DMS79 (cell line): Measurements from ENCODE around the gene GHR.

Experiments
- DNase-seq: peaks from one replicate; lab custom pipeline; 2025; lab: John Stamatoyannopoulos, UW

GHR gene

GRCh38 chr5:42462083-42462482 is 38.8 kb downstream of the GHR start:
- DNase-seq: no peak

DNA sequence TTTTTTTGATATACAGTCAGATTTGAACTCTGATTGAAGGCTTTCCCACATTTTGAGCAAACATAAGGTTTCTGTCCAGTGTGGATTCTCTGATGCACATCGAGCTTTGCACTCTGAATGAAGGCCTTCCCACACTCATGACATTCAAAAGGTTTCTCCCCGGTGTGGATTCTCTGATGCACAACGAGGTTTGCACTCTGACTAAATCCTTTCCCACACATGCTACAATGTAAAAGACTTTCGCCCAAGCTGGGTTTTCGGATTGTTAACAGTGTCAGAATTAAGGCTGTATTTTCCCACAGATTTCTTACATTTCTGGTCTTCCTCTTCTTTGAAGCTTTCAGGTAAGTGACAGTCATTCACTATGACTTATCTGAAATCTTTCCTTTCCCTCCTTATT is 44.3 kb downstream of the GHR start:
- no peak for DNase-seq

DNA sequence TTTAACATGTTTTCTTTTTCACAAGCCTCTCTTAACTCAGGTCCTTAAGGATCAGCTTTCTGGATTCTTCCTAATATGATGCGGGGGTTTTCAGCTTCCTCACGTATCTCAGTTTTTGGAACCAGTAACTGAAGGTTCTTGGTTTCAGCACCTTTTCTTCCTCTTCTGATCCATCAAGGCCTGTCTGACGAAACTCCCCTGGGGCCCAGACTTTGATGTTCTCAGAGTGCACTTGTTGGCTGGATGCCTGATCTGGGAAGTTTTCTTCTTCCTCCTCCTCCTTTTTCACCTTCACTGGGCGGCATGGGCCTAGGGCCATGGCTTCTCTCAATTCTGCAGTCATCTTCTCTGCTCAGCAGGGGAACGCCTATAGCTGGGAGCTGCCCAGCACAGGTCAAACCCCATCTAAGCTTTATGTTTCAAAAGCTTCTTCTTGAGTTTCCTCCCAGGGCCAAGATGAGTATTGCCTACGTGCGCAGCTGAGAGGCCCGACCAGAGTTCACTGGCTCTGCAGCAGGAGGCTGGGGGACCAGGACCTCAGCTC is 44.8 kb downstream of the GHR start:
- DNase-seq: no peak

DNA sequence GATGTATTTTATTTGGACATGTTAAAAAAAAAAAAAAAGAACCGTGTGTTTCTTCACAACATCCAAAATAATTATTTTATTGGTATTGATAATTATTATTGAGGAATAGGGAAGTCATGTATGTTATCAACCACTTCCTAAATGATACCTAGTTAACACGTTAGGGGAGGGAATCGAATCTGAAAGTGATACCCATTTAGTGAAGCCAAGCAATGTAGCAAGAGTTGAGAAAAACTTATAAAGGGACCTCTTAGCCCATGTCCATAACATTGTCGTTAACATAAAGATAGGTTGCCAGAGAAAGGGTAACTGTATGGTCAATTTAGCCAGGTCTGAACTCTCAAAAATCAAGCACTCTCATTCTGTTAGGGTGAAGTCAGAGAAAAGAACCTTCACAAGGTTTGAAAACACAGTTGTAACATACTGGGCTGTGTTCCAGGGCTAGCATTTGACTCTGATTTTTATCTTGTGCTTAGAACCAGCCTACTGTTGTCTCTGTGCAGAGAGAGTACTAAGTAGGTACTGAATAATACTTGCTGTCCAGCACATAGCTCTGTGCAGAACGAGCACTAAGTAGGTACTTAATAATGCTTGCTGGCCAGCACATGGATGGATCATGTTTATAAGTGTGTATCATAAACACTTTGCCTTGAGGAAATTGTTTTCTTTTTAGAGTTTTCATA is 60.4 kb downstream of the GHR start:
- DNase-seq: no peak

DNA sequence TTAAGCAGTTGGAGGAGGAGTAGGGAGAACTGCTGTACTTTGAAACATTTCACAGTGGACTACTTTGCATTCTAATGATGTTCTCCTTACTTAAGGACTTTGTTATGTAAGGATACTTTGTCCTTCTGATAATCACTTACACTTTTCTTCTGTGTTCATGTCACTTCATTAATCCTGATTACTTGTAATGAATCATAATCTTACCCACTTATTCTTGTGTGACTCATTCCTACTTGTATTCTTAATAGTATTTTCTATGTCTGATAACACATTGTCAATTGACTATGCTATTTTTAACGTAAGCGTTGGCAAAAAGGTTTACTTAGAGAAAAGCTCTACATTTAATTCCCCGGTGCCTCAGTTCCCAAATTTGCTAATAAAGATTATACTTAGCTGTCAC is 63.8 kb downstream of the GHR start:
- no peak for DNase-seq

GRCh38 chr5:42487821-42488220 is 64.6 kb downstream of the GHR start:
- no peak for DNase-seq

GRCh38 chr5:42490831-42491230 is 67.6 kb downstream of the GHR start:
- no peak for DNase-seq

GRCh38 chr5:42491699-42492098 is 68.5 kb downstream of the GHR start:
- DNase-seq: no peak

DNA sequence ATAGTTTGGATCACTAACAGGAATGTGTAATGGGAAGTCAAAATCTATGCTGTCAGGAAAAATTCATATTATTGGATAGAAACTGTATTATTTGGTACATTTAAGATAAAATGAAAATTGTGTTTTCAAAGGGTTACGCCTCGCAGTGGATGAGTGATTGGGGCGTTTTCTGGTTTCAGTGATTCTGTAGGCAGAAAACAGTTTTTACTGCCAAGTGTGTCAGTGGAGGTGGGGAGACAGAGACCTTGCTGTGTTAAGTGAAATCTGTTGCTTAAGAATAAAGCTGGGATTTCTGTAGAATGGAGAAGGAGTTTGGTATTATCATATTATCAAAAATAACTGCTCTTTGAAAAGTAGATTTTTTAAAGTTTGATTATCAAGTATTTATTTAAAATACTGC is 69.7 kb downstream of the GHR start:
- no peak for DNase-seq

DNA sequence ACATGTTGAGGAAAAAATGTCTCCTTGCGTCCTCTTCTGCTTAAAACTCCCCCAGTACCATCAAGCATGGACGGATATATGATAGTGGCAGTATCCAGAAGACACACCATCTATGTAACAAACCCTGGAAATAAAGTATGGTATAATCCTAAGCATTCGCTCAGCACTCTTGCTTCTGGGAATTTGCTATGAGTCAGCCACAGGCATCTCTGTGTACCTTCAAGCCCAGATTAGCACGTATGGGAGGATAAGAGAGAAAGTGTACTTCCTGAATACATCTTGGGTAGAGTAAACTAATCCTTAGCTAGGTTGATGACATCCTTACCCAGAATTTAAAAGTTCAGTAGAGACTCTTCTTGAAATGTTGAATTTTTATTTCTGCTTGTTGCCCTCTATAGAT is 71.2 kb downstream of the GHR start:
- DNase-seq: no peak

DNA sequence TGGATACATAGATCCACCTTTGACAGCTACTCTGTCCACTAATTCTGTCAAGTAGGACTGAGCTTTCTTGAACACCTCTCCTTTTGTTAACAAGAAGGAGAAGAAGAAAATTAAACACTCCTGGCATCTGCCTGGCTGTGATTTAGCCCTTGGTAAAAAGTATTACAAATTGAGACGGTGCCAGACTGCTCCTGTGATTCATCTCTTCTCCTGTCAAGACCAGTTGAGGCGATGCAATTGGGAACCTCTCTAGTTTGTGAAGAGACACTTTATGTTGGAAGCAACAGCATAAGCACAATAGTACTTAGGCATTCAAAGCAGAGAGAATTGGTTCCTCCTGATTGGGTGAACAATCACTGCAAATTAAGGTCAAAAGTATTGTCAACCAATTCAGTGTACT is 72.7 kb downstream of the GHR start:
- no peak for DNase-seq

GRCh38 chr5:42496397-42497156 is 73.3 kb downstream of the GHR start:
- no peak for DNase-seq

- DNase-seq: no peak
Measured at GRCh38 chr5:42498000-42498399, 74.8 kb downstream of the GHR start.

- no peak for DNase-seq
Measured at GRCh38 chr5:42499016-42499415, 75.8 kb downstream of the GHR start.

DNA sequence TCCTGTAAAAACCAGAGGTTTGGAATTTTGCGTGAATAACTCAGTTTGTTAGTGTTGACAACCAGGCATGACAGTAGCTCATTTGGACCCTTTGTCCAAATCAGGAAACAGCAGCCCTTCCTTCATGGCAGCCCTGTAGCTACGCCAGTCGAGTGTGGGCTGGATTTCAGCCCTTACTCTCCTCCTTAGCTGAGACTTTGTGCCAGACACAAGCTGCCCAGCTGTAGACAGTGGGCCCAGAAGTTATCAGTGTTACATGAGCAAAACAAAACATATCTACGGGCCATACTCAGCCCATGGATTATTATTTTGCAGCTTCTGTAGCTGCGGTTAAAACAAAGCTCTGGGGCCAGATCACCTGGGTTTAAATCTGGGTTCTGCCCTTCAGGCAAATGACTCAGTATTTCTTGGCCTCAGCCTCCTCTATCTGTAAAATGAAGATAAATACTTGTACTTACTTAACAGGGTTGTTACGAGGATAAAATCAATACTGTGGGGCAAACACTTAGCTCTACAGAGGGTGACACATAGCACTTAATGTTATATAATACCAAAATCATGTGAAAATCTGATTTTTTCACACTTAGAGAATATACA is 76.9 kb downstream of the GHR start:
- no peak for DNase-seq

DNA sequence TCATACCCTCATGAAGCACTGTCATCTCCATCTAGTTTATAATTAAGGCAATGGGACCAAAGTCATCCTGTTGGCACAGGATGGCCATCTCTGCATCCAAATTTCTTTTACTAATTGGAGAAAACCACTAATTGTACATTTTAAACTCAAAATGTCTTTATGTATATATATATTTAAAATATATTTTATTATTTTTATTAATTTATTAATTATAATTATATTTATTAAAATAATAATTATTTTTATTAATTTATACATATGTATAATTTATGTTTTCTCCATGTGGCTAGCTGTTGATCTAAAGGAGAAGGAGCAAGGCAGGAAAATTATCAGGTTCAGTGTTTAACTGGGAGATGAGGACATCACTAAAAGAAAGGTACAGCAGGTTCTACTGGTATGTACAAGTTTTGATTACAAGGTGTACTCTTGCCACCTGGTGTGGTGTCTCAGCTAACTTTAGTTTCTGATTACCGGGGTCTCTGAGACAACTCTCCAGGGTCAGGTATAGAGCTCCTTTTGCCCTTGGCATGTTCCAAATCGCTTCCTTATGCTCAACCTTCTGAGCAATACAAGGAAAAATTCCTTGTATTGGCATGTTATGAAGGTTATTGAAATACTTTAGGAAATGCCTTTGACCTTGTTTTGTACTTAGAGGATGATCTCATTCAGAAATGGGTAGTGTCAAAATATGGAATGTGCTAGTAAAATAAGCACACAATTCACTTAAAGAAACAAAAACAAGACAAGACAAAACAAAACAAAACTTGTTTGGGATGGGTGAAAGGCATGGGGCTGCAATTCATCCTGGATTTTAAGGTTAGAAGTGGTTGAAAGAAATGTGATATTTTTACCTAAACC is 79.6 kb downstream of the GHR start:
- no peak for DNase-seq

GRCh38 chr5:42506662-42507061 is 83.4 kb downstream of the GHR start:
- no peak for DNase-seq

GRCh38 chr5:42507451-42508097 is 84.3 kb downstream of the GHR start:
- no peak for DNase-seq

GRCh38 chr5:42513246-42513645 is 90.0 kb downstream of the GHR start:
- DNase-seq: no peak

GRCh38 chr5:42514754-42515153 is 91.5 kb downstream of the GHR start:
- no peak for DNase-seq

GRCh38 chr5:42515504-42515903 is 92.3 kb downstream of the GHR start:
- no peak for DNase-seq
